HFF-Myc (cell line): ENCODE results near the gene TNFRSF14.

Experiments used
- DNase-seq: peaks from one replicate; pipeline ENCODE4 v3.0.0-alpha.2; 2011; ENCODE audit warnings: low read depth; ENCODE audit errors: extremely low read depth
- H3K4me3 ChIP-seq: replicated peaks from 2 replicates; pipeline ENCODE4 v1.5.1; 2011; ENCODE audit warnings: low read depth, mild to moderate bottlenecking, control low read depth, low read length
- CTCF ChIP-seq: IDR thresholded peaks from 2 replicates; pipeline ENCODE4 v1.5.1; 2012; ENCODE audit warnings: mild to moderate bottlenecking, low read depth, low read length, control low read depth; ENCODE audit errors: missing control alignments

TNFRSF14 gene

GRCh38 chr1:2593251-2593878 lies 37.2 kb downstream of the TNFRSF14 start:
- H3K4me3 ChIP-seq = no peak overlapping the region
- no peak for TF ChIP-seq CTCF
- no peak for DNase-seq

- TF ChIP-seq CTCF = no peak
- no peak for DNase-seq
- no peak overlapping the region for H3K4me3 ChIP-seq
Observed at GRCh38 chr1:2594001-2594640, 38.0 kb downstream of the TNFRSF14 start.

- no peak for TF ChIP-seq CTCF
- no peak for DNase-seq
- no peak overlapping the region for H3K4me3 ChIP-seq
Observed at GRCh38 chr1:2594641-2595131, 38.5 kb downstream of the TNFRSF14 start.

GRCh38 chr1:2595261-2595811 lies 39.2 kb downstream of the TNFRSF14 start:
- H3K4me3 ChIP-seq = no peak overlapping the region
- no peak for DNase-seq
- no peak for TF ChIP-seq CTCF

- DNase-seq = no peak
- no peak overlapping the region for H3K4me3 ChIP-seq
- no peak for TF ChIP-seq CTCF
Observed at GRCh38 chr1:2595812-2596529, 39.8 kb downstream of the TNFRSF14 start.

- no peak for DNase-seq
- no peak overlapping the region for H3K4me3 ChIP-seq
- no peak for TF ChIP-seq CTCF
Observed at GRCh38 chr1:2596530-2597333, 40.6 kb downstream of the TNFRSF14 start.
